Measurements from ENCODE around the gene ARID1B.

The ARID1B gene

DNA sequence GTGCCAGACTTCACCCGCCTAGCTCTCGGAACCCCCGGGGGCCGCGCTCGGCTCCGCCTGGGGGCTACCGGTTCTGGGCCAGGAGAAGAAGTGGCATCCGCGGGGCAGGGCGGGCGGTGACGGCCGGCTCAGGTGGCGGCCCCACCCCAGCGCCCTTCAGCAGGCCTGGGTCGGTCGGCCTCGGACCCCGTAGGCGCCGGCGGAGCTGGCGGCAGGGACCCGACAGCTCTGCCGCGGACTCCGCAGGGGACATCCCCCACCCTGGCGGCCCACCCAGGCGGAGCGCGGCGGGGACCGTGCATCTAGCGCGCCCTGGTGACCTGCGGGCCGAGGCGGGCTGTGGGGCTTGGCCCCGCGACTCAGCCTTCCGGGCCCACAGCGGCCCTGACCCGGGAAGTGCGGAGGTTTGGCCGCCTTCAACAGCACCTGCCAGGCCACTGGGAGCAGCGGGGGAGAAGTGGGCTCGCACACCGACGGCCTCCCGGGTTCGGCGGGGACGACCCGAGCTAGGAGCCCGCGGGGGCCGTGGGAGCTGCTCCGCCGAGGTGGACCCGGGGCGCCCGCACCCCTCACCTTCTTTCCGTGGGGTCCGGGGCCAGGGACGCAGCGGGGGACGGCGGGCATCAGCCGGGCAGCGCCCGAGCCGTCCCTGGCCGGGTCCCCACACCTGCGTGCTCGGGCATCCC lies 459.0 kb downstream of the ARID1B start:
- DNase-seq = no peak

DNA sequence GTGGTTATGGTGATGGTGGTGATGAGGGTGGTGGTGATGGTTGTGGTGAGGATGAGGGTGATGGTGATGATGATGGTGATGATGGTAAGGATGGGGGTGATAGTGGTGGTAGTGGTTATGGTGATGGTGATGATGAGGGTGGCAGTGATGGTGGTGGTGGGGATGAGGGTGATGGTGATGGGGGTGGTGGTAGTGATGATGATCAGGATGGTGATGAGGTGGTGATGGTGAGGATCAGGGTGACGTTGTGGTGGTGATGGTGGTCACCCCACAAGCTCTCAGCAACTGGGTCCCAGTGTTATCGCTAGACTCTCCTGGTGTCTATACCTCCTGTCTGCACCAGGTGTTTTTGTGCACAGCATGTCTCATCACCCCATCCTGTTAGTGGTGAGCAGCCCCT lies 461.2 kb downstream of the ARID1B start:
- DNase-seq = no peak

DNA sequence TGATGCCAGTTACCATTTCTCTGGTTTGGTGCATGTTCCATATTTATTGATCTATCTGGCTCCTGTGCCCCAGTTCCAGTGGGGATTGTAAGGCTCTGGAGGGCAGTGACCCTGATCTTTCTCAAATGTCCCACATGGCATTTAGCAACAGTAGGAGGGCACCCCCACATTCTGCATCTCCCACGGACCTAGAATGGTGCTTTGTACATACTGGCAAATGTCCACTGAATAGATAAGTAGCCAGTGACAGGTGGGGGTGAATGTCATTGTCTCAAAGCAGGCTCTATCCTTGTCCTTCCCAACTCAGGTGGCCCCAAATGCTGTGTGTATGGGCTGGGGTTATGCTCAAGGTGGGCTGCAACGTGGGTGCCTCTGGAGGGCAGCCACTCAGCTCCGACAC lies 462.0 kb downstream of the ARID1B start:
- DNase-seq = no peak

DNA sequence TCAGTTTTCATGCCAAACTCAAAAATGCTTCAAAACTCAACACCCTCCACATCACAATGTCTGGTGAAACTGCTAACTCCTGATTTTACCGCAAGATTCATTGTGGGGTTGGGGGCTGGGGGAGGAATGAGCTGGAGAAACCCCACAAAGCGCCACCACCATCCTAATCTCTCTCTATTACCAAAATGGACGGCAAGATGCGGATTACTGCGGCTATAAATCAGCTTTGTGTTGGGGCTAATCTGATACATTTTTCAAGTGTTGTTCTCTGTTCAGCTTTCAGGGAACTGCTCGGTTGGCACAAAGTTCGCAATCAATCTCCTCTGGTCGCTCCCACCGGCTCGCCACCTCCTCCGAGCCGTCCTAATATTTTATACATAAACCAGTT lies 462.5 kb downstream of the ARID1B start:
- DNase-seq = no peak

DNA sequence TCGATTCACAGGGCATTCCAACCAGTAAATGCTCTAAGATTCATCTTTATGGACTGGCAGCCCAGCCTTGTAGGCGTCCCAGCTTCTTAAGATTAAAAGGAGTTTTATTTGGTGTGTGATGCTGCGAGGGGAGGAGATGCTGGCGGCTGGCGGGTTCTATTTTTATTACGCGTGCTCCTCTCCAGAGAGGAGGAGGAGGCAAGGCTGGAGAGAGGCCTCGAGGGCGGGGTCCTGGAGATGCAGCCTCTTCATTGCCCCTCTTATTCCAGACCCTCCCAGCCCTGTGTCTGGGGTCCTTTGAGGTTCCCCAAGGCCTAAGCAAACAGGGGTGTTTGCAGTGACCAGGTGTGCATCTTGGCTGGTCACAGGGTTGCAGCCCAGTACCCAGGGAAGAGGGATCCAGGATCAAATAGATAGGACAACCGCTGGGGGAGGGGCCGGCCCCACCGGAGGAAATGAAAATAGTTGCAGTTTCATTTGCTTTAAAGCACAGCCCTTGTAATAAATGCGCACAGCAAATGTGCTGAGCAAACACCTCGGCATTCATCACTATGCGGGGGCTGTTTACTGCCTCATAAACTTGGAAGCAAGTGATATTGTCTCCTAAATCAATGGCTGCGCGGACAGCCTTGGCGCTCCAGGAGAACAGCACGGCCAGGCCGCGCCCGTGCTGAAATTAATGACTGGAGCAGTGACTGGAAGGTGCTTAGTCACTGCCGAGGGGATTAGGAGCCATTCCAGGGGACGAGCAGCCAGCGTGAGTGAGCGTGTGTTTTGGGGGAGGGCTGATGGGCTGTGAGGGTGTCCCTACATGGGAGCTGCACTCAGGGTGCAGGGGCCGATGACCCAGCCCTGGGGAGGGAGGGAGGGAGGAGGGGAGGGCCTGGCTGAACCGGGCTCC lies 463.1 kb downstream of the ARID1B start:
- no peak for DNase-seq

DNA sequence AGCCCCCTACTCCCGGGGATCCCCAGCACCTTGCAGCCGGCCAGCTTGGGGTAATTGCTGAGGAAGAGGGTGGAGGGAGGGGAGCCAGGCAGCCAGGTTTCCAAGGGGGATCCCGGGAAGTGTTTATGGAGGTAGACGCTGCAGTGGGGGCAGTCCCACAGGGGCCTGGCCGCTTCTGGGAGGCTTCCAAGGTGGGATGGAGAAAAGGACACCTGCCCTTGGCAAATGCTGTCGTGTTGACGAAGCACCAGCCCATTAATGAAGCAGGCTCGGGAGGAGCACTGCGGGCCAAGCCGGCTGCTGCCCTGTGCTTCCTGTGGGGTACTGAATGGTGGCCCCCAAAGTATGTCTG lies 463.8 kb downstream of the ARID1B start:
- no peak for DNase-seq

DNA sequence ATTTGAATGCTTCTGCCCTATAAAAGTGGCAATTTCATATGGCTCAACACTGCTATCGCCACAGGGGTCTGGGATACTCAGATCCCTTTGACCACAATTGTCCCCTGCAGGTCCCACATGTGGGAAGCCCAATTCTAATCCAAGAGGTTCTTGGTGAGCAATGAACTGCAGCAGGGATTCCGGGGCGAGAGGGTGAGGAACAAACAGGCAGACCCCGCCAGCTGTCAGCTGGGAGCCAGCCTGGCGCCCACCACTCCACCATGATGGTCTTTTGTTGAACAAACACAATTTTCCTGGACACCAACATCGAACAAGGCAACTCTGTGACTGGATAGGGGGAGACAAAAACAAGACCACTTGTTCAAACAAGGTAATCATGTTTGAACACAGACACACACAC lies 465.6 kb downstream of the ARID1B start:
- no peak for DNase-seq

DNA sequence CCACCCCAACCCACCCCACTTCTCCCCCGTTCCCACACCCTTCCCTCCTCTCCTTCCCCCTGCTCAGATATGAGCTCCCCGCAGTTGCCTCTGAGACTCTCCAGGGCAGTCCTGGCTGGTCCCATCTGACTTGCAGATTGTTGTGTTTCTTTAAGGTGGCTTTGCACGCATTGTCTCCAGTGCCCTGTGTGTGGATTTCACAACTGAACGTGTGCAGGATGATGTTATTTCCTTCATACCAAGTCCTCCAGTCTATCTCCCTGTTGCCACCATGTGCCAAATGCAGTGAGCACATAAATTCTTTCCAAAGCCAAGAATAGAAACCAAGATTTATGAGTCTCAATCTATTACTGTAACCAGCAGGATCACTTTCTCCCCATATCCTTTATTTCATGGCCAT lies 467.0 kb downstream of the ARID1B start:
- DNase-seq = no peak

DNA sequence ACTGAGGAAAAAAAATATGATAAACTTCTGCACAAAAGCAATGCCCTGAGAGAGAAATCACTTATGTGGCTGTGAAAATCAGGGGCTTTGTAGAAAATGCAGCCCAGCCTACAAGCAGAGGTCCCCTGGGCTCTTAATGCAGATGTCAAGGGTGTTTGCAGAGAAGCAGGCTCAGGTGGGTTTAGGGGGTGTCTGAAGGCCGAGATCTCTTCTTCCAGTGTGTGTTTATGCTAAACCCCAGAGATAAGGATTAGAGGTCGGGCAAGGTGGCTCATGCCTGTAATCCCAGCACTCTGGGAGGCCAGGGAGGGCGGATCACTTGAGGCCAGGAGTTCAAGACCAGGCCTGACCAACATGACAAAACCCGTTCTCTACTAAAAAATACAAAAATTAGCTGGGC lies 467.6 kb downstream of the ARID1B start:
- no peak for DNase-seq

DNA sequence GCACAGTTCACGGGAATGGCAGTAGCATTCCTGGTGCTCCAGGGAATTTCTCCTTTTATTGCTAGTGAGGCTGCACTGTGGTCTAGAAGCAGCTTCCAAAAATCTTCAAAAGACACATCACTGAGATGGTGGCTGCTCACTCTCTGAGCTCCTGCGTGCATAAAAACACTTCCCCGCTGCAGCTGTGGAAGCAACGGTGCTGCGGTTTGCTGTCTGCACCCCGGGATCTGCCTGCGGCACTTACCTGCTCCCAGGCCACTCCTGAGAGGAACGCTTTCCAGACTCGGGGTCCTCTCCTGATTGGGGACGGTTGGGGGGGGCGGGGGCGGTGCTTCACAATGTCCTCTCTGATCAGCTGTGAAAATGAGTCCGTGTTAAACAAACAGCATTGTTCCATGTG lies 468.3 kb downstream of the ARID1B start:
- DNase-seq = no peak

DNA sequence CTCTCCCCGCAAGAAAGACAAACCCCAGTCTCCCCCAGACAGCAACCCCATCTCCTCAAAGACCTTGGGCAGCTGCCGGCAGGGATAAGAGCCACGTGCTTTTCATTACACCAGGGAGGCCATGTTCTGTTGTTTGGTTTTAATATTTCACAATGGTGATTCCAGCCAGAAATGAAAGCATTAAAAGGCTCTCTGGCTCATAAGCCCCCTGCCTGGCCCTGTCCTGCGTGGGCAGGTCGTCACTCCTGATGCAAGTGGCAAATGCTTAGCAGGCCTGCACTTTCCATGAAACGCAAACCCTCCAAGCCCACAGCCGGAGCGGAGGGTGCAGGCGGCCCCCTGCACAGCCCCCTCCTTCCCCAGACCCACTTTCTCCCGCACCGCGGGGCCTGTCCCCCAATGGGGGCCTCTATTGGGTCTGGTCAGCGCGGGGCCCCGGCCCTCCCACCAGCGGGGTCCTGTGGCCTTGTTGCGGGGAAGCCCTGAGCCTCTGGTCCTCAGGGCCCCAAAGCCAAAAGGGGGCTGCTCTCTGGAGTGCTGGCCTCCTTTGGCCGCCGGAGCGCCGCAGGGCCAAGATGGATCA lies 469.0 kb downstream of the ARID1B start:
- DNase-seq = no peak

DNA sequence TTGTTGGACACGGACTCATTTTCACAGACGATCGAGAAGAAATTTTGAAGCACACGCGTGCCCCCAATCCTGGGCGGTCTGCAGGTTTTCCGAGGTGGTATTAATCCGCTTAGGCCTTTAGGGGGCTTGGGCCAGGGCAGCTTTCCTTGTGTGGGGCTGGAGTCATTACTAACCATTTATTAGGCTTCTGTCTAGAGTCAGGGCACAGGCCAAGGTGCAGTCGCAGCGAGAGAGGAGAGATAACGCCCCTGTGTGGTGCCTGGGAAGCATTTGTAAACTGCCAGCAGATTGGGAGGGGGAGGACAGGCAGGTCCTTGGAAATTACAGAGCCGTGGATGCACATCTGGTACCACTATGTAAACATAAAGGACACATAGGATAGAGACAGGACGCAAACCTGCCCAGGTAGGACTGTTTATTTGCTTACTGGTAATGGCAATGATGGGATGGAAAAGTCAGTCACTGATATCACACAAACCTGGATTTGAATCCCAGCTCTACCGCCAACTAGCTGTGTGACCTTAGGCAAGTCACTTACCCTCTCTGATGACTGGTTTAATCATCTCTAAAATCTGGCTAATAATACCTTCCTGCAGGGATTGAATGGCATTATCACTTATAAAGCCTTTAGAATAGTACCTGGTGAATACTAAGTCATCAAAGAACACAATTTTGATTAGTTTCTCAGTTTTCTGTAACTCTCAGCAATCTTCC lies 469.8 kb downstream of the ARID1B start:
- DNase-seq = no peak

DNA sequence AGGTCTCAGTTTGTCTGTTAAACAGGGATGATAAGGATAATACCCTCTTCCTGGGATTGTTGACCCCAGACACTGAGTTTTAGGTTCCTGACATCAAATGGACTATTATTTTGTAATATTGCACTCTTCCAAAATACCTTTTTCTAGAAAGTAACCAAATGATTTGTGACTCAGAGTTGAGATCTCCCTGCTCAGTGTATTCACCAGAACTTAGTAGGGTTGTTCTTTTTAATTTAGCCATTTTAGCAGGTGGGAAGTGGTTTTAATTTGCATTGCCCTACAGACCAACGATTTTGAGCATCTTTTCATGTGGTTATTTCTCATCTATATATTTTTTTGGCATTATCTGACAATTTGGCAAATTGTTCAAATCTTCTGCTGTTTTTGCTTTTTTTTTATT lies 471.1 kb downstream of the ARID1B start:
- DNase-seq = no peak

DNA sequence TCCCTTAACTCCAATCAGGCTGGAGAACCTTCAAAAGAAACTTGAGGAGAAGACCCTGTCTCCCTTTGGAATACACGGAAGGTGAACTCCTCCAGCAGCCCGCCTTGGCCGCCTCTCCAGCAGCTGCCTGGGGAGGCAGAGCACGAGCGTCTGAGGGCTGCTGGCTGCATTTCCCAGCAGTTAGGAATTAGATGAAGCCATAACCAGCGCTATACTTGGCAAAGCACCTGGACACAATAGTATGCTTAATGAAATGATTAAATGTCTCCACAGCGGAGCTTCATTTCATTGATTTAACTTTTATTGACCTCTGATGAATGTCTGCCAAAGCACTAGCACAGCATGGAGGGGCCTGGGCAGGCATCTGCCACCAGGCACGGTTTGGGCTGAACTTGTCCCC lies 472.6 kb downstream of the ARID1B start:
- DNase-seq = no peak

DNA sequence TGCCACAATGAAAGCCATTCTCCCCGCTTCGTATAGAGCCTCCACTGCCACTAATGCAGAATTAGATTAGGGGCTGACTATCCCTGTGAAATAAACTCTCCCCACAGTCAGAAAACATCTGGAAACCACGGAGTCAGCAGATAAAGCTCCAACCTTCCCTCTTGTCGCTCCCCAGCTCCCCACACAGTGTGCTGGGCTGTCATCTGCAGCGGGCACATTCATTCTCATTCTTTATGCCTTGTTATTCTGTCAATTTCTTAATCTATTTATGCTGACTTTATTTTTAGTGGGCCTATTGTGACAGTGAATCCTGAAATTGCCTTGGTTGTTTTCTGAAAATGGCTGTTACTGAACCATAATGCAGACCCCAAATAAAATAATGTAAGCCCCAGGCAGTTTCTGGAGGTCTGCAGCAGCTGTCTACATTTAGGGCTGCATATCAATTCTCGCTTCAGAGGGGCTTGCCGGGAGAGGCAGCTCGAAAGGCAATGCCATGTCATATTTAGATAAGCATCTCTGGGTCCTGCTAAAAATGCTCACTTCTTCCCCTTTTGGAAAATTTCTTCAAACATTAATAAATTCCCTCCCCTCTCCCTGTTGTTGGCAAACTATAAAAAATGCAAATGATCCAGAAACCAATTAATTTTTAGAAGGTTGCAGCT lies 474.5 kb downstream of the ARID1B start:
- no peak for DNase-seq

DNA sequence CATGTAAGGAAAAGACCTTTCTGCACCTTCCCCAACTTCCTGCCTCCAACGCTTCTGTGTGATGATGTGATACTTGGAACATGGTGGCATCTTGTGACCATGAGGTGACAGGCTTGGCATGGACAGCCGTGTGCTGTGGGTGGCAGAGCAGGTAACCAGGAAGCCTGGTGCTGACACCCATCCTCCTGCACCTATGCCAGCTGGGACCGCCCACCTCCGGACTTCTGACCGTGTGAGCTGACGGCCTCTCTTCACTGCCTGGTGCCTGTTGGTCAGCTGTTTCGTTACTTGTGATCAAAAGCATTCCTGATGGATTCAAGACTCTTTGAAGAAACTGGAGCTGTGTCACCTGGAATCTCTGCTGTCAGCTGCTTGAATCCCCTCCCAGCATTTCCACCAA lies 475.8 kb downstream of the ARID1B start:
- DNase-seq = no peak

DNA sequence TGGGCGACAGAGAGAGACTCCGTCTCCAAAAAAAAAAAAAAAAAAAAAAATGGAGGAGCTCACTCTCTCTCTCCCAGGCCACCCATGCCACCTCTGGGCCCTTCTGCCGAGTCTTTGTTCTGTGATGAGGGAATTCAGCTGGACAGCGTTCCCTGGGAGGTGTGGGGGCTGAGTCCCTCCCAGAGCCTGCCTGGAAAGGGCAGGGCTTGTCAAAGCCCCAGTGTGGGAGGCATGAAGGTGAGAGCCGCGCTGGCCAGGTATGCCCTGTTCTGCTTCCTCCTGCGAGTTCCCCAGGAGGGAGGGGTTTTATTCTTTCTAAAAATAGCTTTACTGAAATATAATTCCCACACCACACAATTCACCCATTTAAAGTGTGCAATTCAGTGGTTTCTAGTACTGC lies 476.5 kb downstream of the ARID1B start:
- no peak for DNase-seq

DNA sequence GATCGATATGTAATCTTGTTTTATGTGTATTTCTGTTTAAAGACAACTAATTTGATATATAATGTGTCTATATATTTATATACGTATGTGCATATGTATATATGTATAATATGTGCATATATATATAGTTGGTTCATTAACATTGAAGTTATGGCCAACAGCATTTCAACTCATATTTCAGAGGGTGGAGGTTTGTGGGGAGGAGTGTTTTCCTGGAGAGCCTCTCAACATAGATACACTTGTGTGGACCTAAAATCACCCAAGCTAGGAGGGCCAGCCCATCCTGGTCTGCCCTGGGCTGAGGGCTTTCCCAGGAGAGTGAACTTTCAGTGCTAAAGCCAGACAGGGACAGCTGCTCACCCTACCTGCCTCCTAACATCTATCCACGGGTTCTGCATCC lies 477.4 kb downstream of the ARID1B start:
- no peak for DNase-seq

DNA sequence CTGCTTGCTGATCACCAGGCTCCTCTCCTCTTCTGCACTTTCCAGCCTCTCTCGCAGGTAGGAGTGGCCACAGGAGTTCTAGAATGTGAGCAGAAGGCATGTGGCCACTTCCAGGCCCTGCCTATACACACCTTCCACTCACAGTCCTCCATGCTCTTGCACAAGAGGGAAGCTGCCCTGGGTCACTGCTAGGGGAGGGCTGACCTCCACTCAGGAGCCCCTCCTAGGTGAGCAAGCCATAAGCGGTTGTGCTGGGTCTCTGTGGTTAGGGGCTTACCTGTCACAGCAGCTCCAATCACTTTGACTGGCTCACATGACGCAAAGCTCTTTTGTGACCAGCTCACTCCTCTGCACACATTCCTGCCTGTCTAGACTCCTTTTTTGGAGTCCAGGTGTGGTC lies 477.9 kb downstream of the ARID1B start:
- DNase-seq = no peak

DNA sequence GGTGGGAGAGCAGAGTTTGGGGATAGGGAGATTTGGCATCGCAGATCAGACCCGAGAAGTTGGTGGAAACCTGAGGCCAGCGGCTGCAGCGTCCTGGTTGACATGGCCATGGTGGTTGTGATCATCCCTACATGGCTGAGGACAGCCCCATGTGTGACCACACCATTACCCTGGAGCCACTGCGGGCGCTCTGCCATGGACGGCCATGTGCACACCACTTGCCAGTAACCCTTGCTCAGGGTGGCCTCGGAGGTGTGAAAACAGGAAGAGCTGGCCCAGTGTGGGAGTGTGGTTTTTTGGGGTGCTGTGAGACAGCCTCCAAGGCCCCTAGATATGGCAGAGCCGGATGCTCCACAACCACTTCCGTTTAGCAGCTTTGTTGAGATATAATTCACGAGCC lies 481.7 kb downstream of the ARID1B start:
- no peak for DNase-seq

DNA sequence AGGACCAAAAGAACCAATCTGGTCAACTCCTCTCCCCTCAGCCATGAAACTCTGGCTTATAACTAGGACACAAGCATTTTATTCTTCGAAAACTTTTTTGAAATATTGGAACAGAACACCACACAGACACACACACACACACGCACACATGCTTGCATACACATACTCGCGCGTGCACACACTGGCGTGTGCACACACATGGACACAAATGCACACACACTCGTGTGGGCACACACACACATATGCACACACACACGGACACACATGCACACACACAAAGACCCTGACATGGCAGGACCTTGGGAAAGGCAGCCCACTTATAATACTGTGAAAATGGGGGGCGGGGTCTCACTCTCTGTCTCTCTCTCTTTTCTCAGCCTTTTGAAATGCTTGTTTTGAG lies 482.3 kb downstream of the ARID1B start:
- no peak for DNase-seq
